Peyer's patch (tissue), 4 donors: Measurements from ENCODE around the gene RPS16. TPM values are rescaled to one million over a fixed set of nuclear protein-coding genes. Genes with fewer than 3 reads are reported as not detected.

Experiments
- DNase-seq, 3 donors: peaks; one replicate each; pipeline ENCODE4 v3.0.0-alpha.2; 2017 to 2019
- H3K27ac ChIP-seq, 4 donors: fragments of 200-600 bp; sonication (generic); one replicate each; pipeline ENCODE4 v1.5.1; 2016 to 2019
- H3K27me3 ChIP-seq, 2 donors: fragments of 200-600 bp; sonication (generic); one replicate each; pipeline ENCODE4 v1.5.1; 2019
- H3K36me3 ChIP-seq, 3 donors: fragments of 200-600 bp; sonication (generic); one replicate each; pipeline ENCODE4 v1.5.1; 2016 to 2019
- H3K4me1 ChIP-seq, 4 donors: fragments of 200-600 bp; sonication (generic); one replicate each; pipeline ENCODE4 v1.5.1; 2016 to 2019
- H3K4me3 ChIP-seq, 4 donors: fragments of 200-600 bp; sonication (generic); 1 replicate in 3 of 4; 2 replicates in 1 of 4; pipeline ENCODE4 v1.5.1; 2016 to 2019; ENCODE audit warnings: mild to moderate bottlenecking in 1 of 4
- H3K9me3 ChIP-seq, 4 donors: fragments of 200-600 bp; sonication (generic); one replicate each; pipeline ENCODE4 v1.5.1; 2016 to 2019; ENCODE audit warnings: mild to moderate bottlenecking in 1 of 4
- CTCF ChIP-seq, 6 experiments: fragments of 450-650 bp in 4 of 6; fragments of 200-600 bp in 2 of 6; sonication (generic) in 1 of 6; IDR thresholded peaks; one replicate each; pipeline ENCODE4 v1.5.1; 2017 to 2019; ENCODE audit warnings: antibody characterized with exemption in 6 of 6, mild to moderate bottlenecking in 3 of 6, moderate library complexity in 1 of 6
- POLR2A ChIP-seq, 2 donors: fragments of 450-650 bp; IDR thresholded peaks; one replicate each; pipeline ENCODE4 v1.5.1; 2017; ENCODE audit warnings: antibody characterized with exemption in 2 of 2, mild to moderate bottlenecking in 2 of 2, moderate library complexity in 2 of 2
- total RNA-seq, 4 donors: library from RNA; depleted of rRNA; stranded (reverse); fragments of >200 nt; gene quantifications; one replicate each; pipeline ENCODE4 v1.1.0, GENCODE V29; 2016

The RPS16 gene
- total RNA-seq, 4 donors from 2014 or later: 443 to 1,406 (median 686) TPM

DNA sequence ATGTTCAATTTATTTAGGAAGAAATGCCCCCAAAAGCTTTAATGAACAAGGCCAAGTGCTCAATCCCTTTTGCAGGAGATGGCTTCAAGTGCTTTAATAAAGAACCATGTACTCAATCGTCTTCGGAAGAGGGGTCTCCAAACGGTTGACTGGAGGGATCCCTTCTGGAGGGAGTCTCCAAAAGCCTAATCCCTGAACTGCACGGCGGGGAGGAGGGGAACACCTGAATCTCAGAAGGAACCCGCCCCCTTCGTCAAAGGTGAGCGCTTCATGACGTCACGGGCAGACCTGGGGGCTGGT, 45.3 kb downstream of the RPS16 start:
- H3K36me3 ChIP-seq: peaks cover 0 to 56% (median 0%) of the 10 kb centered on the region in 3 donors
- DNase-seq: peak in 2 of 3 donors; percentile 86 to 90
- H3K4me3 ChIP-seq: peak overlapping the region; percentile 56 to 88 (median 77)
- no peaks in the 10 kb centered on the region for H3K9me3 ChIP-seq
- TF ChIP-seq CTCF (IDR thresholded peaks at IDR 0.05) (no peak), POLR2A (IDR thresholded peaks at IDR 0.05) (no peak)
- peak overlapping the region; percentile 85 to 100 (median 94) for H3K27ac ChIP-seq
- peaks cover 0 to 20% (median 8%) of the 10 kb centered on the region in 4 donors for H3K4me1 ChIP-seq
- H3K27me3 ChIP-seq: no peaks in the 10 kb centered on the region

DNA sequence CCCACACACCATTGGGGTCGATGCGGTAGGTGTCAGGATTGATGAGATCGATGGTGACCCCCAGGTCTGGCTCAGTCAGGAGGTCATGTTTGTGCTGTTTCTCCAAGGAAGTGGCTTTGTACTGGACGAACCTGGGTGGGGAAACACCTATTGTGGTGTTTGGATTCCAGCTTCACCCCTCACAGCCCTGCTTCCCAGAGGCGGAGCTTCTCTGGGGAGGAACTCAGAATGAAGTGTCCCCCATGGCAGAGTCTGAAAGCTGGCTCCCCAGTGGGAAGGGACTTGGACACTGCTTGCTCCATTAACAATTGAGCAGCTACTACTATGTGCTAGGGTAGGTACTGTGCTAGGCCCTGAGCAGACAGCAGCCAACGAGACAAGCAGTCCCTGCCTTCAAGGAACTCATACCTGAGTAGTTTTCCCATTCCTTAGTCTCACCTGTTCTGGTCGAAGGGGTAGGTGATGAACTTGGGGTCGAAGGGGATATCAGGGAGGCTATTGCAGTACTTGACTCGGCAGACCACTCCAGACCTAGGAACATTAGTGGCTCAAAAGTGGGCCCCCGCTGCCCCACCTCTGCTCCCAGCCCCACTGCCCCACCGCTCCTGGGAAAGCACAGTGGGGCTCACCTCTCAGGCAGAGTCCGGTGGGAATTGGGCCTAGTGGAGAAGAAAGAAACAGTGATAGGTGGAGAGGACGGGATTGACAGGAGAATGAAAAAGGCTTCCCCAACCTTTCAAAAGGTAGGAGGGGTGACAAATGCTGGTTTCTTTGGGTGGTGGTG, 45.9 kb downstream of the RPS16 start:
- no peaks in the 10 kb centered on the region for H3K27me3 ChIP-seq
- peak overlapping the region; percentile 85 to 100 (median 94) for H3K27ac ChIP-seq
- no peaks in the 10 kb centered on the region for H3K9me3 ChIP-seq
- TF ChIP-seq POLR2A (IDR thresholded peaks at IDR 0.05) (no peak), CTCF (IDR thresholded peaks at IDR 0.05) (no peak)
- no peak for DNase-seq
- H3K4me1 ChIP-seq: peaks cover 0 to 20% (median 8%) of the 10 kb centered on the region in 4 donors
- peaks cover 0 to 62% (median 0%) of the 10 kb centered on the region in 3 donors for H3K36me3 ChIP-seq
- peak overlapping the region; percentile 56 to 88 (median 77) for H3K4me3 ChIP-seq

- TF ChIP-seq CTCF (IDR thresholded peaks at IDR 0.05) (no peak), POLR2A (IDR thresholded peaks at IDR 0.05) (no peak)
- DNase-seq: no peak
- Histone ChIP-seq H3K27me3 (no peaks in the 10 kb centered on the region), H3K9me3 (no peaks in the 10 kb centered on the region), H3K36me3 (peaks cover 0 to 61% (median 0%) of the 10 kb centered on the region in 3 donors), H3K27ac (no peak overlapping the region), H3K4me1 (peaks cover 0 to 20% (median 8%) of the 10 kb centered on the region in 4 donors), H3K4me3 (no peak overlapping the region)
These were observed 47.1 kb downstream of the RPS16 start for GRCh38 chr19:39388657-39389056.

DNA sequence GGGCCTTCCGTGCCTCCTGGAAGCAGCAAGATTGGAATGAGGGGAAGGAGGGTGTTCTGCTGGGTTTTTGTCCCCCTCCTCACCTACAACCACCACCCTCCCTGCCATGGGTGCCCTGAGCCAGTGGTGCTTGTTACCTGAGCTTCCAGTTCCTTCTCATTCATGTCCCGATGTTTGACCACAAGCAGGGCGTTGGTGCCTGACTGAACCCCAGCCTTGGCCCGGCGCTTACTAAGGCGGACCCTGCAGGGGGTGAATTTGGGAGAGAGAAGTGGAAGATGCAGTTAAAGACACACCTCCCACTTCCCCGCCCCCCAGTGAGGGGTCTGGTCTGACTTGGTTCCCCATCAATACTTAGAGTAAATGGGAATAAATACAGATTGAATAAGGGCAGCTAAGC, 49.2 kb downstream of the RPS16 start:
- Histone ChIP-seq H3K36me3 (peaks cover 0 to 68% (median 0%) of the 10 kb centered on the region in 3 donors), H3K4me3 (no peak overlapping the region), H3K4me1 (peaks cover 0 to 9% (median 4%) of the 10 kb centered on the region in 4 donors), H3K9me3 (no peaks in the 10 kb centered on the region), H3K27ac (no peak overlapping the region), H3K27me3 (no peaks in the 10 kb centered on the region)
- DNase-seq: no peak
- TF ChIP-seq CTCF (IDR thresholded peaks at IDR 0.05): no peak
- TF ChIP-seq POLR2A (IDR thresholded peaks at IDR 0.05): no peak

- peaks cover 0 to 75% (median 0%) of the 10 kb centered on the region in 3 donors for H3K36me3 ChIP-seq
These were observed 49.9 kb downstream of the RPS16 start for GRCh38 chr19:39385629-39386411.

More at GRCh38 chr19:39385629-39386411, 49.9 kb downstream of the RPS16 start:
- H3K27ac ChIP-seq: no peak overlapping the region
- H3K4me3 ChIP-seq: no peak overlapping the region
- no peak for TF ChIP-seq CTCF (IDR thresholded peaks at IDR 0.05)
- TF ChIP-seq POLR2A (IDR thresholded peaks at IDR 0.05): no peak
- H3K9me3 ChIP-seq: no peaks in the 10 kb centered on the region
- H3K4me1 ChIP-seq: peaks cover 0 to 9% (median 4%) of the 10 kb centered on the region in 4 donors
- no peak for DNase-seq
- H3K27me3 ChIP-seq: no peaks in the 10 kb centered on the region
